HepG2 (cell line): Measurements from ENCODE around the gene DYNC1LI1. TPM values are rescaled to one million over a fixed set of nuclear protein-coding genes. Genes with fewer than 3 reads are reported as not detected.

ENCODE experiments used
- BATF2 ChIP-seq: sonication (generic); formaldehyde crosslinking; IDR thresholded peaks from 2 replicates; pipeline ENCODE4 v1.8.0; 2022; ENCODE audit warnings: mild to moderate bottlenecking, missing genetic modification reagents, moderate library complexity
- EZH2 ChIP-seq: conservative IDR thresholded peaks from 2 replicates; pipeline ENCODE4 v1.6.1; 2012; ENCODE audit warnings: mild to moderate bottlenecking, low read depth, low read length, moderate library complexity
- GLI4 ChIP-seq: sonication (generic); formaldehyde crosslinking; IDR thresholded peaks from 2 replicates; pipeline ENCODE4 v1.5.1; 2020; ENCODE audit warnings: missing genetic modification reagents, mild to moderate bottlenecking, moderate library complexity, borderline replicate concordance
- HHEX ChIP-seq: IDR thresholded peaks from 2 replicates; pipeline ENCODE4 v1.6.1; 2016; ENCODE audit warnings: control low read depth
- HMGXB3 ChIP-seq: sonication (generic); formaldehyde crosslinking; IDR thresholded peaks from 2 replicates; pipeline ENCODE4 v1.4.0; 2020; ENCODE audit warnings: missing genetic modification reagents, borderline replicate concordance
- IRF1 ChIP-seq: sonication (generic); formaldehyde crosslinking; IDR thresholded peaks from 2 replicates; pipeline ENCODE4 v1.4.0; 2020; ENCODE audit warnings: low read depth, mild to moderate bottlenecking, missing genetic modification reagents
- JARID2 ChIP-seq: sonication (generic); formaldehyde crosslinking; IDR thresholded peaks from 2 replicates; pipeline ENCODE4 v1.8.1; 2023; ENCODE audit warnings: missing genetic modification reagents, inconsistent platforms; ENCODE audit not compliant: insufficient replicate concordance
- MAZ ChIP-seq, 2 experiments: sonication (generic) in 1 of 2; formaldehyde crosslinking in 1 of 2; IDR thresholded peaks; 2 replicates each; pipeline versions ENCODE4 v1.5.0 to v1.6.1; 2012 to 2020; ENCODE audit warnings: low read depth in 2 of 2, mild to moderate bottlenecking in 2 of 2, borderline replicate concordance in 1 of 2, improper control_type of control experiment in 1 of 2, low read length in 1 of 2, missing genetic modification reagents in 1 of 2, moderate library complexity in 1 of 2
- MTF1 ChIP-seq: sonication (generic); formaldehyde crosslinking; IDR thresholded peaks from 2 replicates; pipeline ENCODE4 v1.5.0; 2020; ENCODE audit warnings: missing genetic modification reagents
- NFIB ChIP-seq: sonication (generic); formaldehyde crosslinking; IDR thresholded peaks from 2 replicates; pipeline ENCODE4 v1.9.0; 2021; ENCODE audit warnings: missing genetic modification reagents, mild to moderate bottlenecking, borderline replicate concordance
- PRDM10 ChIP-seq: sonication (generic); formaldehyde crosslinking; IDR thresholded peaks from 2 replicates; pipeline ENCODE4 v1.4.0; 2020; ENCODE audit warnings: low read depth, missing genetic modification reagents
- SSRP1 ChIP-seq: IDR thresholded peaks from 2 replicates; pipeline ENCODE4 v1.6.1; 2016; ENCODE audit warnings: control low read depth
- XRCC5 ChIP-seq: fragments of 200-400 bp; formaldehyde crosslinking; optimal IDR thresholded peaks from 2 replicates; pipeline ENCODE3; 2017; ENCODE audit warnings: mild to moderate bottlenecking, low read length
- ZFP62 ChIP-seq: sonication (generic); formaldehyde crosslinking; IDR thresholded peaks from 2 replicates; pipeline ENCODE4 v1.4.0; 2020; ENCODE audit warnings: missing genetic modification reagents
- ZNF230 ChIP-seq: sonication (generic); formaldehyde crosslinking; IDR thresholded peaks from 2 replicates; pipeline ENCODE4 v1.4.0; 2020; ENCODE audit warnings: mild to moderate bottlenecking, missing genetic modification reagents
- ZNF33B ChIP-seq: sonication (generic); formaldehyde crosslinking; IDR thresholded peaks from 2 replicates; pipeline ENCODE4 v1.5.1; 2020; ENCODE audit warnings: mild to moderate bottlenecking, missing genetic modification reagents
- ZNF790 ChIP-seq: sonication (generic); formaldehyde crosslinking; IDR thresholded peaks from 2 replicates; pipeline ENCODE4 v1.8.0; 2022; ENCODE audit warnings: missing genetic modification reagents, mild to moderate bottlenecking, borderline replicate concordance
- ZNF878 ChIP-seq: sonication (generic); formaldehyde crosslinking; IDR thresholded peaks from 2 replicates; pipeline ENCODE4 v1.8.1; 2023; ENCODE audit warnings: mild to moderate bottlenecking, missing genetic modification reagents, moderate library complexity
- ZSCAN21 ChIP-seq: sonication (generic); formaldehyde crosslinking; IDR thresholded peaks from 2 replicates; pipeline ENCODE4 v1.8.0; 2022; ENCODE audit warnings: mild to moderate bottlenecking, missing genetic modification reagents, moderate library complexity, borderline replicate concordance
- polyA plus RNA-seq, 8 experiments: library from polyadenylated mRNA; depleted of rRNA in 3 of 8; stranded (reverse) in 7 of 8; unstranded in 1 of 8; fragments of >200 nt; fragmentation: Illumina TruSeq in 4 of 8; extraction: Trizol in 4 of 8; gene quantifications; 2 replicates each; pipeline versions ENCODE4 v1.2.1 to v1.2.3, GENCODE V29; 2011 to 2016; ENCODE audit warnings: low read depth in 4 of 8, missing spikeins in 1 of 8, mixed read lengths in 1 of 8; ENCODE audit not compliant: insufficient read depth in 1 of 8
- total RNA-seq, 5 experiments: library from RNA; depleted of rRNA; stranded (reverse); fragments of >200 nt; fragmentation: Illumina TruSeq; extraction: Trizol; gene quantifications; 2 replicates each; pipeline ENCODE4 v1.2.3, GENCODE V29; 2016; ENCODE audit warnings: low read depth in 1 of 5

Gene DYNC1LI1
- total and polyA plus RNA-seq, 2 of the 13 experiments (the other 11 are each of a cell fraction or from before 2014, with no cell fraction given), result 13.4 to 37.1 TPM

GRCh38 chr3:32569540-32570420, 878 bp downstream of the DYNC1LI1 start (continued):
- TF ChIP-seq MAZ (IDR thresholded peaks at IDR 0.05; ENCODE audit: borderline replicate concordance, low read depth, low read length) (no peak), MAZ (CRISPR knock-in tag; IDR thresholded peaks at IDR 0.05; ENCODE audit: low read depth) (no peak), HMGXB3 (no peak), PRDM10 (CRISPR knock-in tag) (no peak), ZNF790 (CRISPR knock-in tag) (no peak), SSRP1 (CRISPR knock-in tag) (no peak), ZNF230 (CRISPR knock-in tag) (no peak), ZNF33B (CRISPR knock-in tag) (no peak), MTF1 (CRISPR knock-in tag) (no peak), GLI4 (CRISPR knock-in tag) (no peak), ZFP62 (CRISPR knock-in tag) (0 out of 2 replicates have a peak, but pooled peaks have one; percentile 3), EZH2 (no peak), NFIB (CRISPR knock-in tag) (no peak), ZNF878 (CRISPR knock-in tag) (no peak), XRCC5 (peak; percentile 40), BATF2 (no peak), ZSCAN21 (CRISPR knock-in tag) (no peak; the same call in 1 of the 2 replicates), JARID2 (CRISPR knock-in tag) (no peak), IRF1 (CRISPR knock-in tag) (no peak), HHEX (CRISPR knock-in tag) (no peak)
